Ovary (tissue), 1 donor: Measurements from ENCODE around the gene MN1.

Source experiments
- EP300 ChIP-seq: sonication (generic); formaldehyde crosslinking; IDR thresholded peaks from one replicate; pipeline ENCODE4 v1.6.1; 2017; ENCODE audit warnings: antibody characterized with exemption
- POLR2A ChIP-seq: fragments of 450-650 bp; IDR thresholded peaks from one replicate; pipeline ENCODE4 v1.6.1; 2017; ENCODE audit warnings: antibody characterized with exemption, mild to moderate bottlenecking, moderate library complexity

DNA sequence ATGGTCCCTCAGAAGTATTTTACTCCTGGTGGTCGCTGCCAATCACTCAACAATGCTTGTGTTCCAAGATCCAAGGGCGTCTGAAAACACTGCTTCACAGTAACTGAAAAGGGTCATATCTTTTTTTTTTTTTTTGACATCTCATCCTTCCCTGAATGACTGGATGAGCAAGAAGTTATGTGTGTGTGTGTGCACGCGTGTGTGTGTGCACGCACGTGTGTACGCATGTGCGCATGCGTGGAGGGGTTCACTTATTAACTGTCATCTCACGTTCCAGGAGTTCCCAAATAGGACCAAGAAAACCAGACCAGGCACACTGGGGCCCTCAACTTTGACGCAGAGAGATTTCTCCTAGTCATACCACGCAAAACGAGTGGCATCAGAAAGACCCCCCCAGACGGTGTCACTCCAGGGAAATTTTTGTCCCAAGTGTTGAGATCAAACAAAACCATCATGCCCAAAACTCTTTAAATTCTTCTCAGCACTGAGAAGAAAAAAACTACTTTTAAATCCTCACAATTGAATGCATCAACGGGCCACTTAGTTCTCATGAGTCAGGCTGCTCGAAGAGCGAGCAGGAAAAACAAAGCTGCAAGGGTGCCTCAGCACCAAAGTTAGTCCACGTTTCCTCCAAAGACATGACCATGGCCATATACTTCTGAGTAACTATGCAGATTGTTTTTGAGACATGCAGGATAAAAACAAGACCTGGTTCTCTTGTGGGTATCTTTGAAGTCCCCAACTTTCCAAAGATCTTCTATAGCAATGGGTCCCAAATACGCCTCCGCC, 12.9 kb downstream of the MN1 start:
- TF ChIP-seq EP300 (no peak), POLR2A (no peak)
